Stimulated activated CD8-positive, alpha-beta memory T cell treated with anti-CD3 and anti-CD28 coated beads, Interleukin-7, amount 100 ng/mL, for 4 hours (primary cell): Measurements from ENCODE around the gene DHX35.
A peak's percentile ranks its signal among the peaks of the same experiment; 100 is the strongest.

Experiments
- DNase-seq, 2 donors: peaks; one replicate each; pipeline ENCODE4 v3.0.0-alpha.2; 2020; ENCODE audit warnings: low read depth in 2 of 2

Gene DHX35

GRCh38 chr20:38962044-38962927 lies at the start of gene DHX35:
TSS of gene DHX35 (plus strand) at chr20:38962344. CDS start at chr20:38962368, 24 bp downstream.
- DNase-seq: peak; percentile 95 to 99

GRCh38 chr20:38915355-38915754 lies 46.8 kb upstream of the DHX35 start:
- DNase-seq: no peak

- DNase-seq: no peak
Observed at GRCh38 chr20:38917657-38918056, 44.5 kb upstream of the DHX35 start.

- DNase-seq: no peak
Observed at GRCh38 chr20:38918172-38918571, 44.0 kb upstream of the DHX35 start.

GRCh38 chr20:38919683-38920082 lies 42.5 kb upstream of the DHX35 start:
- no peak for DNase-seq

- DNase-seq: no peak
Observed at GRCh38 chr20:38920411-38920810, 41.7 kb upstream of the DHX35 start.

GRCh38 chr20:38920851-38921250 lies 41.3 kb upstream of the DHX35 start:
- DNase-seq: no peak

GRCh38 chr20:38924718-38925117 lies 37.4 kb upstream of the DHX35 start:
- DNase-seq: no peak

GRCh38 chr20:38926142-38926933 lies 35.8 kb upstream of the DHX35 start, which contains the start of gene FAM83D:
TSS of gene FAM83D (plus strand) at chr20:38926417. CDS start at chr20:38926443, 26 bp downstream.
- DNase-seq: peak; percentile 87 to 88

GRCh38 chr20:38926934-38927616 lies 35.1 kb upstream of the DHX35 start:
- no peak for DNase-seq

GRCh38 chr20:38927902-38928578 lies 34.1 kb upstream of the DHX35 start:
- DNase-seq: no peak

GRCh38 chr20:38930242-38930569 lies 31.9 kb upstream of the DHX35 start:
- DNase-seq: no peak

GRCh38 chr20:38931984-38932383 lies 30.2 kb upstream of the DHX35 start:
- no peak for DNase-seq

GRCh38 chr20:38932457-38933120 lies 29.6 kb upstream of the DHX35 start:
- DNase-seq: no peak

- no peak for DNase-seq
Observed at GRCh38 chr20:38934530-38934929, 27.6 kb upstream of the DHX35 start.

GRCh38 chr20:38935285-38935684 lies 26.9 kb upstream of the DHX35 start:
- no peak for DNase-seq

GRCh38 chr20:38935967-38936407 lies 26.2 kb upstream of the DHX35 start:
- no peak for DNase-seq

GRCh38 chr20:38937000-38937399 lies 25.1 kb upstream of the DHX35 start:
- DNase-seq: no peak

- DNase-seq: no peak
Observed at GRCh38 chr20:38937978-38938473, 24.1 kb upstream of the DHX35 start.

- no peak for DNase-seq
Observed at GRCh38 chr20:38939686-38940085, 22.5 kb upstream of the DHX35 start.

GRCh38 chr20:38940644-38941043 lies 21.5 kb upstream of the DHX35 start:
- DNase-seq: no peak
